Fibroblast of lung (primary cell): Measurements from ENCODE around the gene MTHFD2. TPM values are rescaled to one million over a fixed set of nuclear protein-coding genes. Genes with fewer than 3 reads are reported as not detected.

ENCODE experiments used
- DNase-seq, 2 donors: peaks; one replicate each; pipeline versions ENCODE4 v3.0.0 to v3.0.0-alpha.2; 2010; ENCODE audit warnings: low read depth in 2 of 2
- H2AFZ ChIP-seq: 2 replicates; pipeline ENCODE4 v1.5.1; 2012; ENCODE audit warnings: low read length, control low read depth, inconsistent platforms
- H3K27ac ChIP-seq: 2 replicates; pipeline ENCODE4 v1.5.1; 2011; ENCODE audit warnings: low read length, control low read depth; ENCODE audit not compliant: insufficient read depth
- H3K27me3 ChIP-seq: 2 replicates; pipeline ENCODE4 v1.5.1; 2011; ENCODE audit warnings: mild to moderate bottlenecking, low read length; ENCODE audit not compliant: control insufficient read depth, insufficient read depth
- H3K36me3 ChIP-seq: 2 replicates; pipeline ENCODE4 v1.5.1; 2011; ENCODE audit warnings: low read length; ENCODE audit not compliant: control insufficient read depth, insufficient read depth
- H3K4me1 ChIP-seq: 2 replicates; pipeline ENCODE4 v1.5.1; 2011; ENCODE audit warnings: low read length; ENCODE audit not compliant: control insufficient read depth, insufficient read depth; ENCODE audit errors: extremely low read depth
- H3K4me2 ChIP-seq: 2 replicates; pipeline ENCODE4 v1.5.1; 2011; ENCODE audit warnings: low read length, control low read depth; ENCODE audit not compliant: insufficient read depth; ENCODE audit errors: extremely low read depth
- H3K4me3 ChIP-seq, 4 experiments: fragments of 200-600 bp in 1 of 4; sonication (generic) in 1 of 4; replicated peaks in 1 of 4; 2 replicates each; pipeline ENCODE4 v1.5.1; 2011 to 2016; ENCODE audit warnings: low read length in 4 of 4, low read depth in 3 of 4, mild to moderate bottlenecking in 3 of 4, control low read depth in 2 of 4, inconsistent platforms in 1 of 4, mixed read lengths in 1 of 4; ENCODE audit not compliant: insufficient read depth in 1 of 4; ENCODE audit errors: control extremely low read depth in 1 of 4
- H3K79me2 ChIP-seq: 2 replicates; pipeline ENCODE4 v1.5.1; 2012; ENCODE audit warnings: mild to moderate bottlenecking, low read length, inconsistent platforms; ENCODE audit not compliant: control insufficient read depth, insufficient read depth
- H3K9ac ChIP-seq: 2 replicates; pipeline ENCODE4 v1.5.1; 2011; ENCODE audit warnings: mild to moderate bottlenecking, low read length, control low read depth; ENCODE audit not compliant: insufficient read depth
- H3K9me3 ChIP-seq: 2 replicates; pipeline ENCODE4 v1.5.1; 2012; ENCODE audit warnings: low read depth, low read length; ENCODE audit not compliant: control insufficient read depth, insufficient read depth
- H4K20me1 ChIP-seq: 2 replicates; pipeline ENCODE4 v1.5.1; 2011; ENCODE audit warnings: low read length; ENCODE audit not compliant: control insufficient read depth, insufficient read depth; ENCODE audit errors: extremely low read depth
- CTCF ChIP-seq, 2 donors: IDR thresholded peaks in 1 of 2; conservative IDR thresholded peaks in 1 of 2; 1 replicate in 1 of 2; 2 replicates in 1 of 2; pipeline ENCODE4 v1.5.1; 2011 to 2012; ENCODE audit warnings: low read length in 2 of 2, control low read depth in 1 of 2, inconsistent platforms in 1 of 2, low read depth in 1 of 2, mild to moderate bottlenecking in 1 of 2
- EZH2 ChIP-seq: IDR thresholded peaks from 2 replicates; pipeline ENCODE4 v1.5.1; 2012; ENCODE audit warnings: low read length, control low read depth, mild to moderate bottlenecking; ENCODE audit errors: missing control alignments
- polyA plus RNA-seq, 2 donors: library from polyadenylated mRNA; depleted of rRNA in 1 of 2; stranded (reverse) in 1 of 2; unstranded in 1 of 2; fragments of >200 nt; gene quantifications; 2 replicates each; pipeline ENCODE4 v1.2.1, GENCODE V29; 2011 to 2012; ENCODE audit warnings: missing spikeins in 1 of 2
- total RNA-seq: library from RNA; depleted of rRNA; stranded (reverse); fragments of >200 nt; gene quantifications from 2 replicates; pipeline ENCODE4 v1.2.1, GENCODE V29; 2014

MTHFD2 gene
- total and polyA plus RNA-seq, 2 donors (not counting 1 experiment from before 2014, with no cell fraction given), result 95.4 to 334 TPM

- H3K9me3 ChIP-seq, result no peaks in the 10 kb centered on the region
- no peak overlapping the region for H2AFZ ChIP-seq
- H3K9ac ChIP-seq, result no peak overlapping the region
- DNase-seq, result no peak
- H3K79me2 ChIP-seq, result no peaks in the 10 kb centered on the region
- H3K4me1 ChIP-seq, result no peaks in the 10 kb centered on the region
- H3K27me3 ChIP-seq, result no peaks in the 10 kb centered on the region
- H3K27ac ChIP-seq, result no peak overlapping the region
- no peak overlapping the region for H3K4me3 ChIP-seq
- H3K36me3 ChIP-seq, result no peaks in the 10 kb centered on the region
- H4K20me1 ChIP-seq, result no peaks in the 10 kb centered on the region
- H3K4me2 ChIP-seq, result no peak overlapping the region
- no peak for TF ChIP-seq CTCF (conservative IDR thresholded peaks at IDR 0.05 in 1 of 2, IDR thresholded peaks at IDR 0.05 in 1 of 2; ENCODE audit: low read depth in 1 of 2, low read length in 2 of 2)
- TF ChIP-seq EZH2, result no peak
Measured at GRCh38 chr2:74225698-74226459, 27.5 kb downstream of the MTHFD2 start.

- Histone ChIP-seq H3K9me3 (no peaks in the 10 kb centered on the region), H3K4me3 (no peak overlapping the region), H3K79me2 (no peaks in the 10 kb centered on the region), H3K27me3 (no peaks in the 10 kb centered on the region), H4K20me1 (no peaks in the 10 kb centered on the region), H2AFZ (no peak overlapping the region), H3K4me1 (no peaks in the 10 kb centered on the region), H3K9ac (no peak overlapping the region), H3K36me3 (no peaks in the 10 kb centered on the region), H3K4me2 (no peak overlapping the region), H3K27ac (no peak overlapping the region)
- no peak for TF ChIP-seq CTCF (conservative IDR thresholded peaks at IDR 0.05 in 1 of 2, IDR thresholded peaks at IDR 0.05 in 1 of 2; ENCODE audit: low read depth in 1 of 2, low read length in 2 of 2)
- no peak for TF ChIP-seq EZH2
- no peak for DNase-seq
Measured at GRCh38 chr2:74226648-74227213, 28.3 kb downstream of the MTHFD2 start.

GRCh38 chr2:74227646-74228045 is 29.2 kb downstream of the MTHFD2 start:
- TF ChIP-seq CTCF (conservative IDR thresholded peaks at IDR 0.05 in 1 of 2, IDR thresholded peaks at IDR 0.05 in 1 of 2; ENCODE audit: low read depth in 1 of 2, low read length in 2 of 2) (no peak), EZH2 (no peak)
- no peaks in the 10 kb centered on the region for H3K4me1 ChIP-seq
- no peak for DNase-seq
- no peaks in the 10 kb centered on the region for H3K36me3 ChIP-seq
- H3K9me3 ChIP-seq, result no peaks in the 10 kb centered on the region
- no peak overlapping the region for H3K9ac ChIP-seq
- no peaks in the 10 kb centered on the region for H3K27me3 ChIP-seq
- H3K79me2 ChIP-seq, result no peaks in the 10 kb centered on the region
- no peak overlapping the region for H3K4me3 ChIP-seq
- no peak overlapping the region for H3K27ac ChIP-seq
- H3K4me2 ChIP-seq, result no peak overlapping the region
- H2AFZ ChIP-seq, result no peak overlapping the region
- no peaks in the 10 kb centered on the region for H4K20me1 ChIP-seq
